CD4-positive, alpha-beta memory T cell (primary cell): ENCODE data around the gene PPP4R3A. TPM values are rescaled to one million over a fixed set of nuclear protein-coding genes. Genes with fewer than 3 reads are reported as not detected.
"Not testable (repeated sequence)": the region's sequence is repeated elsewhere in the genome, so short reads cannot be mapped to it uniquely, and the experiment has no call there.

ENCODE experiments used
- CTCF ChIA-PET: fragments of 350-600 bp; sonication (Branson Sonifier 250); formaldehyde crosslinking; loops from one replicate; lab custom pipeline; 2021; ENCODE audit warnings: inconsistent platforms; ENCODE audit not compliant: partially characterized antibody; lab: Charles Lee
- POLR2A ChIA-PET: fragments of 350-600 bp; sonication (Branson Sonifier 250); formaldehyde crosslinking; loops from one replicate; lab custom pipeline; 2021; ENCODE audit not compliant: partially characterized antibody; lab: Charles Lee
- DNase-seq, 5 donors: peaks; one replicate each; pipeline versions ENCODE4 v3.0.0 to v3.0.0-alpha.2; 2020 to 2022; ENCODE audit warnings: mixed read lengths in 1 of 5
- H3K27ac ChIP-seq: one replicate; pipeline ENCODE4 v1.7.0; 2013; ENCODE audit warnings: low read depth, low read length
- H3K27me3 ChIP-seq: 2 replicates; pipeline ENCODE4 v1.7.0; 2013; ENCODE audit warnings: mild to moderate bottlenecking, low read length, moderate library complexity; ENCODE audit not compliant: insufficient read depth
- H3K36me3 ChIP-seq: 2 replicates; pipeline ENCODE4 v1.7.0; 2013; ENCODE audit warnings: mild to moderate bottlenecking, low read length, moderate library complexity; ENCODE audit not compliant: insufficient read depth
- H3K4me1 ChIP-seq: 2 replicates; pipeline ENCODE4 v1.7.0; 2013; ENCODE audit warnings: mild to moderate bottlenecking, low read length, moderate library complexity; ENCODE audit not compliant: insufficient read depth
- H3K4me3 ChIP-seq, 2 donors: one replicate each; pipeline ENCODE4 v1.7.0; 2013; ENCODE audit warnings: low read length in 2 of 2, mild to moderate bottlenecking in 1 of 2
- H3K9me3 ChIP-seq, 2 donors: one replicate each; pipeline ENCODE4 v1.7.0; 2013; ENCODE audit warnings: low read length in 2 of 2, control low read depth in 1 of 2; ENCODE audit not compliant: control insufficient read depth in 1 of 2
- H3K27ac Mint-ChIP-seq, 7 donors: one replicate each; pipeline ENCODE4 v1.8.0; 2020 to 2021; ENCODE audit warnings: mixed read lengths in 7 of 7, mild to moderate bottlenecking in 6 of 7, inconsistent platforms in 3 of 7, moderate library complexity in 3 of 7
- H3K27me3 Mint-ChIP-seq, 2 donors: one replicate each; pipeline ENCODE4 v1.8.0; 2020 to 2021; ENCODE audit warnings: mixed read lengths in 2 of 2
- H3K36me3 Mint-ChIP-seq, 2 donors: one replicate each; pipeline ENCODE4 v1.8.0; 2020 to 2021; ENCODE audit warnings: mixed read lengths in 2 of 2, inconsistent platforms in 1 of 2, mild to moderate bottlenecking in 1 of 2
- H3K4me1 Mint-ChIP-seq, 4 donors: one replicate each; pipeline ENCODE4 v1.8.0; 2020 to 2021; ENCODE audit warnings: mixed read lengths in 4 of 4, mild to moderate bottlenecking in 1 of 4
- H3K4me3 Mint-ChIP-seq, 8 donors: one replicate each; pipeline ENCODE4 v1.8.0; 2020 to 2021; ENCODE audit warnings: mixed read lengths in 8 of 8, mild to moderate bottlenecking in 7 of 8, moderate library complexity in 6 of 8, inconsistent platforms in 3 of 8
- H3K9me3 Mint-ChIP-seq, 8 donors: one replicate each; pipeline ENCODE4 v1.8.0; 2020 to 2021; ENCODE audit warnings: mixed read lengths in 8 of 8, mild to moderate bottlenecking in 5 of 8, inconsistent platforms in 3 of 8, moderate library complexity in 1 of 8
- intact Hi-C: fragments of 100-400 bp; cut with micrococcal nuclease; formaldehyde crosslinking; loops from one replicate; pipeline ENCODE4 v1.15.1; 2023
- polyA plus RNA-seq, 2 donors: library from polyadenylated mRNA; unstranded; fragments of 300-500 nt; fragmentation: Illumina TruSeq; gene quantifications; one replicate each; pipeline ENCODE4 v1.2.3, GENCODE V29; 2021
- total RNA-seq, 2 experiments: library from RNA; stranded (reverse); gene quantifications; one replicate each; pipeline ENCODE4 v1.2.3, GENCODE V29; 2021

PPP4R3A gene
- total and polyA plus RNA-seq, 4 experiments from 2014 or later, result 58.7 to 169 (median 146) TPM

DNA sequence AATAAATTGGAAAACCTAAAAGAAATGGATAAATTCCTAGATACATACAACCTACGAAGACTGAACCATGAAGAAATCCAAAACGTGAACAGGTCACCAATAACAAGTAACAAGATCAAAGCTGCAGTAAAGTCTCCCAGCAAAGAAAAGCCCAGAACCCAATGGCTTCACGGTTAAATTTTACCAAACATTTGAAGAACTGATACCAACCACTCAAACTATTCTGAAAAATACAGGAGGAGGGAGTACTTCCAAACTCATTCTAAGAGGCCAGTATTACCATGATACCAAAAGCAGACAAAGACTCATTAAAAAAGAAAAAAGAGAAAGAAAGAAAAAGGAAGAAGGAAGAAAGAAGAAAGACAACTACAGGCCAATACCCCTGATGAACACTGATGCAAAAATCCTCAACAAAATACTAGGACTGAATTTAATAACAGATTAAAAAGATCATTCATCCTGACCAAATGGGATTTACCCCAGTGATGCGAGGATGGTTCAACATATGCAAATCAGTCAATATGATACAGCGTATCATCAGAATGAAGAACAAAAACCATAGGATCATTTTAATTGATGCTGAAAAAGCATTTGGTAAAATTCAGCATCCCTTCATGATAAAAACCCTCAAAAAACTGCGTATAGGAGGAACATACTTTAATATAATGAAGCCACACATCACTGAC lies 65.6 kb downstream of the PPP4R3A start:
- no peak overlapping the region for H3K4me3 Mint-ChIP-seq
- no peak for DNase-seq
- no peak overlapping the region for H3K27ac Mint-ChIP-seq
- intact Hi-C loops, result no loop called here
- H3K36me3 Mint-ChIP-seq, result peaks cover 0 to 8% of the 10 kb centered on the region in 2 donors
- Histone ChIP-seq H3K4me3 (no peak overlapping the region), H3K9me3 (no peaks in the 10 kb centered on the region), H3K27ac (no peak overlapping the region), H3K4me1 (no peaks in the 10 kb centered on the region), H3K27me3 (no peaks in the 10 kb centered on the region), H3K36me3 (no peaks in the 10 kb centered on the region)
- no peaks in the 10 kb centered on the region for H3K4me1 Mint-ChIP-seq
- ChIA-PET CTCF (no interaction called here), POLR2A (no interaction called here)
- H3K9me3 Mint-ChIP-seq, result peaks cover 0 to 5% (median 0%) of the 10 kb centered on the region in 8 donors
- peaks cover 2 to 3% of the 10 kb centered on the region in 2 donors for H3K27me3 Mint-ChIP-seq

DNA sequence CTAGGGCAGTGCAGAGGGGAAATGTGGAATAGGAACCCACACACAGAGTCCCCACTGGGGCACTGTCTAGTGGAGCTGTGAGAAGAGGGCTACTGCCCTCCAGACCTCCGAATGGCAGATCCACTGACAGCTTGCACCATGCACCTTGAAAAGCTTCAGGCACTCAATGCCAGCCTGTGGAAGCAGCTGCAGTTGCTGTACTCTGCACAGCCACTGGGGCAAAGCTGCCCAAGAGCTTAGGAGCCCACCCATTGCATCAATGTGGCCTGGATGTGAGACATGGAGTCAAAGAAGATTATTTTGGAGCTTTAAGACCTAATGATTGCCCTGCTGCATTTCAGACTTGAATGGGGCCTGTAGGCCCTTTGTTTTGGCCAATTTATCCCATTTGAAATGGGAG lies 70.8 kb downstream of the PPP4R3A start:
- H3K36me3 Mint-ChIP-seq, result peaks cover 0 to 16% of the 10 kb centered on the region in 2 donors
- intact Hi-C loops, result no loop called here
- H3K27me3 Mint-ChIP-seq, result peaks cover 3 to 7% of the 10 kb centered on the region in 2 donors
- ChIA-PET POLR2A (no interaction called here), CTCF (no interaction called here)
- Histone ChIP-seq H3K9me3 (peaks cover 0 to 5% of the 10 kb centered on the region in 2 donors), H3K4me1 (no peaks in the 10 kb centered on the region), H3K27me3 (no peaks in the 10 kb centered on the region), H3K4me3 (no peak overlapping the region), H3K36me3 (no peaks in the 10 kb centered on the region), H3K27ac (no peak overlapping the region)
- no peak overlapping the region for H3K27ac Mint-ChIP-seq
- H3K9me3 Mint-ChIP-seq, result peaks cover 0 to 5% (median under 1%) of the 10 kb centered on the region in 8 donors
- no peak overlapping the region for H3K4me3 Mint-ChIP-seq
- DNase-seq, result no peak
- H3K4me1 Mint-ChIP-seq, result no peaks in the 10 kb centered on the region

DNA sequence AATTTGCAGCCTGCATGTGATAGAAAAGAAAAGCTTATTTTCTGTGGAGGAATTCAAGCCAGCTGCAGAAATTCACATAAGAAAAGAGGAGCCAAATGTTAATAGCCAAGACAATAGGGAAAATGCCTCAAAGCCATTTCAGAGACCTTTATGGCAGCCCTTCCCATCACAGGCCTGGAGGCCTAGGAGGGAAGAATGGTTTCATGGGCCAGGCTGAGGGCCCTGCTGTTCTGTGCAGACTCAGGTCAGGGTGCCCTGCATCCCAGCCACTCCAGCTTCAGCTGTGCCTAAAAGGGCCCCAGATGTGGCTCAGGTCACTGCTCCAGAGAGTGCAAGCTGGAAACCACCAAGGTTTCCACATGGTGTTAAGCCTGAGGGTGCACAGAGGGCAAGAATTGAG lies 71.3 kb downstream of the PPP4R3A start:
- peaks cover 0 to 5% of the 10 kb centered on the region in 2 donors for H3K9me3 ChIP-seq
- peaks cover 0 to 16% of the 10 kb centered on the region in 2 donors for H3K36me3 Mint-ChIP-seq
- intact Hi-C loops, result no loop called here
- H3K27ac Mint-ChIP-seq, result no peak overlapping the region
- DNase-seq, result no peak
- H3K4me1 ChIP-seq, result no peaks in the 10 kb centered on the region
- H3K9me3 Mint-ChIP-seq, result peaks cover 0 to 5% (median 0%) of the 10 kb centered on the region in 8 donors
- H3K36me3 ChIP-seq, result no peaks in the 10 kb centered on the region
- no peak overlapping the region for H3K4me3 Mint-ChIP-seq
- peaks cover 3 to 7% of the 10 kb centered on the region in 2 donors for H3K27me3 Mint-ChIP-seq
- CTCF ChIA-PET, result interaction anchor here (1.3 kb wide), 1 partner anchor 116 kb away, joined by 3 read pairs; no protein-coding TSS in a partner anchor
- POLR2A ChIA-PET, result no interaction called here
- H3K4me3 ChIP-seq, result no peak overlapping the region
- H3K4me1 Mint-ChIP-seq, result no peaks in the 10 kb centered on the region
- no peak overlapping the region for H3K27ac ChIP-seq
- H3K27me3 ChIP-seq, result no peaks in the 10 kb centered on the region

DNA sequence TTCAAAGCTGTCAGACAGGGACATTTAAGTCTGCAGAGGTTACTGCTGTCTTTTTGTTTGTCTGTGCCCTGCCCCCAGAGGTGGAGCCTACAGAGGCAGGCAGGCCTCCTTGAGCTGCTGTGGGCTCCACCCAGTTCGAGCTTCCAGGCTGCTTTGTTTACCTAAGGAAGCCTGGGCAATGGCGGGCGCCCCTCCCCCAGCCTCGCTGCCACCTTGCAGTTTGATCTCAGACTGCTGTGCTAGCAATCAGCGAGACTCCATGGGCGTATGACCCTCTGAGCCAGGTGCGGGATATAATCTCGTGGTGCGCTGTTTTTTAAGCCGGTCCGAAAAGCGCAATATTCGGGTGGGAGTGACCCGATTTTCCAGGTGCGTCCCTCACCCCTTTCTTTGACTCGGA lies 73.8 kb downstream of the PPP4R3A start:
- H3K27me3 Mint-ChIP-seq, H3K4me3 Mint-ChIP-seq: not testable (repeated sequence)

DNA sequence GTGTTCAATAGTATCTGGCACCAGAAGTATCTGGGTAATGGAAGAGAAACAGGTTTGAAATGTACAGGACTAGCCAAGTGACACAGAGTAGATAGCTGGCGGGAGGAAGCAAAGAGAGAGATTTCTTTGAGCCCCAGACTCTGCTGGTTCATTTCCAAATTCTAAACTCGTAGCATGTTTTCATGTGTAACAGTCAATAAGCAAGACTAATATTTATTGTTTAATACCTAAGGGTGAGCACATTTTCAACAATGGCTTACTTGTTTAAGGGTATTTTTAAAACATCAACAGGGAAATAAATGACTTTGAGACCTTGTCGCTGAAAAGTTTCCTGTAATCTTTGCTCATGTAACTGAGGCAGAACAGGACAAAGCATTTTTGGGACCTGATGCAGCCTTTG lies 80.7 kb downstream of the PPP4R3A start:
- Mint-ChIP-seq H3K9me3 (no peaks in the 10 kb centered on the region), H3K27ac (peak overlapping the region in 1 of 7 donors; percentile 66), H3K4me1 (peaks cover 14 to 20% (median 15%) of the 10 kb centered on the region in 4 donors), H3K27me3 (no peaks in the 10 kb centered on the region), H3K4me3 (no peak overlapping the region), H3K36me3 (no peaks in the 10 kb centered on the region)
- ChIA-PET POLR2A (no interaction called here), CTCF (interaction anchor here (0.6 to 20.7 kb wide), 4 partner anchors 21 to 132 kb away, joined by 3 to 522 read pairs (median 4); no protein-coding TSS in a partner anchor)
- Histone ChIP-seq H3K27me3 (no peaks in the 10 kb centered on the region), H3K4me1 (peaks cover 8% of the 10 kb centered on the region), H3K4me3 (no peak overlapping the region), H3K27ac (no peak overlapping the region), H3K36me3 (no peaks in the 10 kb centered on the region), H3K9me3 (no peaks in the 10 kb centered on the region)
- intact Hi-C loops, result no loop called here
- no peak for DNase-seq

More for the DNA sequence above, 73.8 kb downstream of the PPP4R3A start:
- H3K9me3 ChIP-seq, H3K27ac ChIP-seq, intact Hi-C loops, H3K4me3 ChIP-seq, H3K9me3 Mint-ChIP-seq, DNase-seq, H3K27ac Mint-ChIP-seq, H3K36me3 ChIP-seq, POLR2A ChIA-PET, H3K27me3 ChIP-seq, H3K4me1 Mint-ChIP-seq, CTCF ChIA-PET, H3K4me1 ChIP-seq: not testable (repeated sequence)
- H3K36me3 Mint-ChIP-seq, result peaks cover 0 to 13% of the 10 kb centered on the region in 2 donors

DNA sequence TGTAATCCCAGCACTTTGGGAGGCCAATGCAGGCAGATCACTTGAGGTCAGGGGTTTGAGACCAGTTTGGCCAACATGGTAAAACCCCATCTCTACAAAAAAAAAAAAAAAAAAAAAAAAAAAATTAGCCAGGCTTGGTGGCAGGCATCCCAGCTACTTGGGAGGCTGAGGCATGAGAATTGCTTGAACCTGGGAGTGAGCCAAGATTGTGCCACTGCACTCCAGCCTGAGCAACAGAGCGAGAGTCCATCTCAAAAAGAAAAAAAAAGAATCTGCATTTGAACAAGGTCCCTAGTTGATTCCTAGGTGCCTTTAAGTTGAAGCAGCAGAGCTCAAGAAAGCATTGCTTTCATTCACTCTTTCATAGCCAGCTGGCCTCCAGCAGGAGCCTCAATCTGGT lies 81.2 kb downstream of the PPP4R3A start:
- H3K9me3 Mint-ChIP-seq, H3K36me3 ChIP-seq, intact Hi-C loops: not testable (repeated sequence)

DNA sequence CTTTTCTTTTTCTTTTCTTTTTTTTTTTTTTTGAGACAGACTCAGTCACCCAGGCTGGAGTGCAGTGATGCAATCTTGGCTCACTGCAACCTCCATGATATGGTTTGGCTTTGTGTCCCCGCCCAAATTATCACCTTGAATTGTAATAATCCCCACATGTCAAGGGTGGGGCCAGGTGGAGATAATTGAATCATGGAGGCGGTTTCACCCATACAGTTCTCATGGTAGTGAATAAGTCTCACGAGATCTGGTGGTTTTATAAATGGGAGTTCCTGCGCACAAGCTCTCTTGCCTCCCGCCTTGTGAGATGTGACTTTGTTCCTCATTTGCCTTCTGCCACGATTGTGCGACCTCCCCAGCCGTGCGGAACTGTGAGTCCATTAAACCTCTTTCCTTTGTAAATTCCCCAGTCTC lies 84.6 kb downstream of the PPP4R3A start:
- Mint-ChIP-seq H3K4me1 (peaks cover 15 to 22% (median 21%) of the 10 kb centered on the region in 4 donors), H3K27ac (peak overlapping the region in 2 of 7 donors; percentile 1 to 44)
- H3K27me3 ChIP-seq, intact Hi-C loops, DNase-seq, H3K36me3 ChIP-seq, H3K36me3 Mint-ChIP-seq, H3K9me3 ChIP-seq, POLR2A ChIA-PET, H3K9me3 Mint-ChIP-seq, H3K4me3 ChIP-seq, H3K4me1 ChIP-seq, H3K4me3 Mint-ChIP-seq, H3K27me3 Mint-ChIP-seq, H3K27ac ChIP-seq: not testable (repeated sequence)
- CTCF ChIA-PET, result interaction anchor here (1.0 to 20.7 kb wide), 5 partner anchors 10 to 248 kb away, joined by 3 to 522 read pairs (median 11); no protein-coding TSS in a partner anchor

More for the DNA sequence above, 81.2 kb downstream of the PPP4R3A start:
- not testable (repeated sequence) for H3K36me3 Mint-ChIP-seq, H3K27me3 Mint-ChIP-seq, H3K9me3 ChIP-seq, H3K4me3 ChIP-seq, H3K27ac Mint-ChIP-seq, H3K27ac ChIP-seq, H3K27me3 ChIP-seq, H3K4me3 Mint-ChIP-seq, DNase-seq, H3K4me1 ChIP-seq
- H3K4me1 Mint-ChIP-seq, result peaks cover 14 to 20% (median 15%) of the 10 kb centered on the region in 4 donors
- CTCF ChIA-PET, result interaction anchor here (0.6 to 20.7 kb wide), 4 partner anchors 22 to 132 kb away, joined by 3 to 522 read pairs (median 4); no protein-coding TSS in a partner anchor
- POLR2A ChIA-PET, result interaction anchor here (2.6 kb wide), 1 partner anchor 105 kb away, joined by 11 read pairs; no protein-coding TSS in a partner anchor
